Ovary (tissue), 9 donors: ENCODE results near the gene LEFTY2. TPM values are rescaled to one million over a fixed set of nuclear protein-coding genes. Genes with fewer than 3 reads are reported as not detected.
"Not testable (repeated sequence)": the region's sequence is repeated elsewhere in the genome, so short reads cannot be mapped to it uniquely, and the experiment has no call there.

Source experiments
- DNase-seq, 5 donors: peaks; one replicate each; pipeline ENCODE4 v3.0.0-alpha.2; 2019 to 2020
- H3K27ac ChIP-seq, 2 donors: fragments of 200-600 bp; one replicate each; pipeline versions ENCODE4 v1.5.1 to v1.8.0; 2019 to 2022
- H3K27me3 ChIP-seq: fragments of 200-600 bp; one replicate; pipeline ENCODE4 v1.8.0; 2022
- H3K36me3 ChIP-seq: fragments of 200-600 bp; sonication (generic); one replicate; pipeline ENCODE4 v1.5.1; 2019
- H3K4me1 ChIP-seq: one replicate; pipeline ENCODE4 v1.8.1; 2013; ENCODE audit warnings: mild to moderate bottlenecking, moderate library complexity; ENCODE audit not compliant: insufficient read depth
- H3K4me3 ChIP-seq: fragments of 200-600 bp; sonication (generic); one replicate; pipeline ENCODE4 v1.5.1; 2017
- H3K9me3 ChIP-seq, 2 donors: fragments of 200-600 bp in 1 of 2; sonication (generic) in 1 of 2; one replicate each; pipeline versions ENCODE4 v1.5.1 to v1.8.1; 2013 to 2019; ENCODE audit warnings: mild to moderate bottlenecking in 1 of 2, moderate library complexity in 1 of 2
- EP300 ChIP-seq: sonication (generic); formaldehyde crosslinking; IDR thresholded peaks from one replicate; pipeline ENCODE4 v1.6.1; 2017; ENCODE audit warnings: antibody characterized with exemption
- POLR2A ChIP-seq: fragments of 450-650 bp; IDR thresholded peaks from one replicate; pipeline ENCODE4 v1.6.1; 2017; ENCODE audit warnings: antibody characterized with exemption, mild to moderate bottlenecking, moderate library complexity
- WGBS, 3 donors: extraction: QIAGEN DNeasy Blood & Tissue Kit in 1 of 3; methylation state at CpG; one replicate each; pipeline versions ENCODE4 v1.1.5 to v1.1.7; 2013 to 2017; 5-methylcytosine and 5-hydroxymethylcytosine counted together
- intact Hi-C, 4 donors: fragments of 100-400 bp; cut with DNase I; formaldehyde crosslinking; loops; one replicate each; pipeline versions ENCODE4 v1.11.0 to v1.15.1; 2022 to 2023
- microRNA-seq, 3 donors: library from miRNA; unstranded; fragments of <30 nt; microRNA quantifications; one replicate each; pipeline versions ENCODE4 to v1.2.0, GENCODE V29; 2019 to 2020
- polyA plus RNA-seq, 2 donors: library from polyadenylated mRNA; stranded (reverse); fragments of 200-250 nt in 1 of 2; fragments of 350-450 nt in 1 of 2; fragmentation: Illumina TruSeq in 1 of 2; extraction: RNeasy Lipid Tissue Mini Kit (QIAGEN cat#74804) in 1 of 2; gene quantifications; one replicate each; pipeline ENCODE4 v1.2.3, GENCODE V29; 2013 to 2014
- small RNA-seq: library from RNA; depleted of rRNA; stranded (forward); fragments of <200 nt; gene quantifications from one replicate; pipeline ENCODE3, GENCODE V24; 2016
- total RNA-seq, 7 donors: library from RNA; depleted of rRNA in 2 of 7; stranded (reverse); fragments of >200 nt in 2 of 7; fragmentation: NEBNext Ultra II Directional in 3 of 7; extraction: Animal tissue kit (Norgen Biotek cat#: 25700) in 3 of 7; gene quantifications; one replicate each; pipeline versions ENCODE4 v1.1.0 to v1.2.4, GENCODE V29; 2016 to 2023
- TF ChIP-seq, protein P1 (sequence below), 3 donors: fragments of 450-650 bp in 2 of 3; fragments of 200-600 bp in 1 of 3; IDR thresholded peaks; one replicate each; pipeline versions ENCODE4 v1.5.1 to v1.8.0; 2016 to 2022; ENCODE audit warnings: antibody characterized with exemption in 3 of 3, mild to moderate bottlenecking in 1 of 3
- donor health status: DM: no; HTN: no; CAD: no; lungs with moderate emphysema.
- donor health status: DM: no; HTN: no; CAD: no.
- donor health status: Bipolar disorder and iron deficiency.
- donor health status: DM: yes; HTN: yes; CAD: no.
- donor health status: DM: no; HTN: no; CAD: no.
- donor health status: DM: yes; HTN: yes; CAD: no.

The LEFTY2 gene
- total and polyA plus RNA-seq, 9 donors = 9.7 to 196 (median 21.4) TPM

DNA sequence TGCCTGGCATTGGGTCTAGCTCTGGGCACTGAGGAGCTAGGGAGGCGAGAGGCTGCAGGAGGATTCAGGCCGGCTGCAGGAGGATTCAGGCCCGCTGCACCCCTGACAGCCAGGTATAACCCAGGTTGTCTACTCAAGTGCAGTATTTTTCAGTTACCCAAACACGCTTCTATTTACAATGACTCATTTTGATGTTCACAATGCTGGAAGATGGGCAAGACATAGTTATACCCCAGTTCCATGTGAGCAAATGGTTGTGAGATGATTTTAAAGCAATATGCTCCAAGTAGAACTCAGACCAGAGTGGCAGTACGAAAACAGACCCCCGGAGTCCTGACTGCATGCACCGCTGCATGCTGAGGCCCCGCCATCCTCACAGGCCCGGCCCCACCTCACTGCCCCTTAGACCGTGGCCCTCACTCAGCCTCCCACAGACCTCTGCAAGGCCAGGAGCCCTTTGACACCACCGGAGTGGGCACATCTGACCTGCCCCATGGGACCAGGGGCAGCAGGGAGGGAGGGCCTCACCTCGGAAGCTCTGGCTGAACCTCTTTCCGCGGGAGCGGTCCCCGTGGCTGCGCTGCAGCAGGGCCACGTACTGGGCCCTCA is 52.6 kb downstream of the LEFTY2 start:
- no peaks in the 10 kb centered on the region for H3K27me3 ChIP-seq
- 48 to 67% (median 51%) methylated on average over 16 to 18 of the region's 18 CpGs for WGBS, 3 donors
- H3K36me3 ChIP-seq = no peaks in the 10 kb centered on the region
- H3K27ac ChIP-seq = no peak overlapping the region
- no peak for TF ChIP-seq EP300
- no peak for TF ChIP-seq POLR2A
- TF ChIP-seq, protein P1, sequence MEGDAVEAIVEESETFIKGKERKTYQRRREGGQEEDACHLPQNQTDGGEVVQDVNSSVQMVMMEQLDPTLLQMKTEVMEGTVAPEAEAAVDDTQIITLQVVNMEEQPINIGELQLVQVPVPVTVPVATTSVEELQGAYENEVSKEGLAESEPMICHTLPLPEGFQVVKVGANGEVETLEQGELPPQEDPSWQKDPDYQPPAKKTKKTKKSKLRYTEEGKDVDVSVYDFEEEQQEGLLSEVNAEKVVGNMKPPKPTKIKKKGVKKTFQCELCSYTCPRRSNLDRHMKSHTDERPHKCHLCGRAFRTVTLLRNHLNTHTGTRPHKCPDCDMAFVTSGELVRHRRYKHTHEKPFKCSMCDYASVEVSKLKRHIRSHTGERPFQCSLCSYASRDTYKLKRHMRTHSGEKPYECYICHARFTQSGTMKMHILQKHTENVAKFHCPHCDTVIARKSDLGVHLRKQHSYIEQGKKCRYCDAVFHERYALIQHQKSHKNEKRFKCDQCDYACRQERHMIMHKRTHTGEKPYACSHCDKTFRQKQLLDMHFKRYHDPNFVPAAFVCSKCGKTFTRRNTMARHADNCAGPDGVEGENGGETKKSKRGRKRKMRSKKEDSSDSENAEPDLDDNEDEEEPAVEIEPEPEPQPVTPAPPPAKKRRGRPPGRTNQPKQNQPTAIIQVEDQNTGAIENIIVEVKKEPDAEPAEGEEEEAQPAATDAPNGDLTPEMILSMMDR (IDR thresholded peaks at IDR 0.05) = no peak
- no peak for DNase-seq
- peaks cover 5% of the 10 kb centered on the region for H3K4me1 ChIP-seq
- no peak overlapping the region for H3K4me3 ChIP-seq
- intact Hi-C loops = loop anchor here in 1 of 4 donors (10.0 kb wide), 1 partner anchor 114 kb away; the partner anchor contains the start of gene SRP9
- H3K9me3 ChIP-seq = no peaks in the 10 kb centered on the region

DNA sequence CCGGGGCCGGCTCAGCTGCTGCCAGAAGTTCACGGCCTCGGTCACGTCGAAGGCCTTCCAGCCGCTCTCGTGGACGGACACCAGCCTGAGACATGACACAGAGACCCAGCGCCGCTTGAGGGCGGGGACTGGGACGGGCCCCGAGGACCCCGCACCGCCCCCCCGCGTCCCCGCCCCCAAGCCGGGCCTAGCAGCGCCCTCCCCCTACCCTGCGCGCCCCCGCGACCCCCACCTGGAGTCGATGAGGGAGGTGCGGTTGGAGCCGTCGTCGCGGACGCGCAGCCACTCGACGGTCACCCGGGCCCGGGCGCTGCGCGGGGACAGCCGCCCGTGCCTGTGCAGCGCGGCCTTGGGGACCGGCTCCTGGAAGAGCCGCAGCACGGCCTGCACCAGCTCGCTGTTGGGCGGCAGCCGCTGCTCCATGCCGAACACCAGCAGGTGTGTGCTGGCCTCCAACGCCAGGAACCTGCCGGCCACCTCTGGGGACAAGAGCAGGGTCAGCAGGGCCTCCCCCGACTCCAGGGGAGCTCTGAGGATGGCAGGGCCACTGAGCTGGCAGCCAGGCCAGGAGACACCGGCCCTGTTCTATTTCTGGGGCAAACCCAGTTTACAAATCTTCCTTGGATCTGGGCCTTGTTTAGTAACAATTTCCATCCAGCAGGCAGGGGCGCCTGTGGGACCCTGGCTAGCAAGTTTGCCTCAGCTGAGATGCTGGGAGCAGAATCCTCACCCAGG is 53.3 kb downstream of the LEFTY2 start:
- H3K27ac ChIP-seq, H3K9me3 ChIP-seq, H3K4me3 ChIP-seq, H3K27me3 ChIP-seq, H3K36me3 ChIP-seq, H3K4me1 ChIP-seq: not testable (repeated sequence)
- 17 to 46% (median 29%) methylated on average over 3 to 48 of the region's 56 CpGs for WGBS, 3 donors
- DNase-seq = peak in 1 of 5 donors; percentile 39
- intact Hi-C loops = loop anchor here in 1 of 4 donors (10.0 kb wide), 1 partner anchor 113 kb away; the partner anchor contains the start of gene SRP9

DNA sequence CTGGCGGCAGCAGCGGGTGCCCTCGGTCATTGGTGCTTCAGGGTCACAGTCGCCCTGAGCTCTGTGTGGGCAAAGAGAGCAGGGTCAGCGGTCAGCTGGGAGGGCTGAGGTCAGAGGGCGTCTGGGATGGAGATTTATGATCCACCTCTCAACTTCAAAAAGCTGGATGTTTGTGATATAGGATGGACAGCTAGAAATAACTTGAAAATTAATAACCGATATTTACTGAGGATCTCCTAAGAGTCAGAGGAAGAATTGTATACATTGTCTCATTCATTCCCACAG is 54.0 kb downstream of the LEFTY2 start:
- WGBS, 3 donors = 87 to 91% (median 89%) methylated on average over 7 of the region's 7 CpGs
- TF ChIP-seq POLR2A (no peak), EP300 (no peak)
- TF ChIP-seq, protein P1 (IDR thresholded peaks at IDR 0.05) = no peak
- H3K9me3 ChIP-seq = no peaks in the 10 kb centered on the region
- H3K4me3 ChIP-seq = no peak overlapping the region
- no peak for DNase-seq
- H3K27me3 ChIP-seq = no peaks in the 10 kb centered on the region
- no peaks in the 10 kb centered on the region for H3K36me3 ChIP-seq
- H3K4me1 ChIP-seq = peaks cover 5% of the 10 kb centered on the region
- no peak overlapping the region for H3K27ac ChIP-seq
- intact Hi-C loops = loop anchor here in 1 of 4 donors (10.0 kb wide), 1 partner anchor 112 kb away; the partner anchor contains the start of gene SRP9

Small RNA genes lying within 50 kb of the gene (microRNA-seq; reads per million reads assigned to microRNA genes)
- gene MIR6741 = 0.38 to 0.63 (median 0.54) reads per million in 3 donors

Small RNA genes lying within 50 kb of the gene (small RNA-seq; reads per million reads assigned to genes)
- gene AL117348.1 = not detected
- not detected for gene NDUFA3P3

Other genes with a start within 250 kb of the LEFTY2 start
- 100 to 1,000 TPM; 151 to 239 (median 193) TPM for gene SRP9, start 163.4 kb downstream of the LEFTY2 start, total RNA-seq
- gene SRP9, start 163.4 kb downstream of the LEFTY2 start, polyA plus RNA-seq = 100 to 1,000 TPM; 186 to 187 TPM
- gene EPHX1, start 131.1 kb downstream of the LEFTY2 start, total RNA-seq = 100 to 1,000 TPM; 213 to 462 (median 302) TPM
- 100 to 1,000 TPM; 285 to 566 TPM for gene EPHX1, start 131.1 kb downstream of the LEFTY2 start, polyA plus RNA-seq
- 10 to 100 TPM; 42.4 to 82.8 (median 65.5) TPM for gene TMEM63A, start 58.8 kb downstream of the LEFTY2 start, total RNA-seq
- gene TMEM63A, start 58.8 kb downstream of the LEFTY2 start, polyA plus RNA-seq = 10 to 100 TPM; 29.6 to 36.2 TPM
- gene LEFTY1, start 52.1 kb downstream of the LEFTY2 start, total RNA-seq = 1 to 10 TPM; 1.3 to 5.1 (median 2.0) TPM
- 1 to 10 TPM in 1 of 2 donors, under 1 TPM in 1; 0.43 to 3.8 TPM for gene LEFTY1, start 52.1 kb downstream of the LEFTY2 start, polyA plus RNA-seq
- gene PYCR2, start 17.0 kb downstream of the LEFTY2 start, total RNA-seq = 10 to 100 TPM; 48.8 to 93.3 (median 58.7) TPM
- gene PYCR2, start 17.0 kb downstream of the LEFTY2 start, polyA plus RNA-seq = 10 to 100 TPM; 35.8 to 66.1 TPM
- 10 to 100 TPM; 16.0 to 24.4 (median 18.3) TPM for gene SDE2, start 58.1 kb upstream of the LEFTY2 start, total RNA-seq
- gene SDE2, start 58.1 kb upstream of the LEFTY2 start, polyA plus RNA-seq = 10 to 100 TPM; 13.1 to 13.2 TPM
- 100 to 1,000 TPM; 266 to 526 (median 420) TPM for gene H3-3A, start 121.5 kb upstream of the LEFTY2 start, total RNA-seq
- 100 to 1,000 TPM; 500 to 590 TPM for gene H3-3A, start 121.5 kb upstream of the LEFTY2 start, polyA plus RNA-seq
- 10 to 100 TPM; 28.1 to 45.9 (median 35.9) TPM for gene ACBD3, start 245.5 kb upstream of the LEFTY2 start, total RNA-seq
- gene ACBD3, start 245.5 kb upstream of the LEFTY2 start, polyA plus RNA-seq = 10 to 100 TPM; 17.6 to 26.1 TPM